WI38 (cell line): Measurements from ENCODE around the gene ADPRH.

ENCODE experiments used
- H3K4me3 ChIP-seq: 2 replicates; pipeline ENCODE4 v1.5.1; 2011; ENCODE audit warnings: low read depth, mild to moderate bottlenecking, control low read depth, low read length
- TF ChIP-seq, protein P1 (sequence below): IDR thresholded peaks from 2 replicates; pipeline ENCODE4 v1.5.1; 2012; ENCODE audit warnings: low read depth, mild to moderate bottlenecking, control low read depth, low read length

The ADPRH gene

DNA sequence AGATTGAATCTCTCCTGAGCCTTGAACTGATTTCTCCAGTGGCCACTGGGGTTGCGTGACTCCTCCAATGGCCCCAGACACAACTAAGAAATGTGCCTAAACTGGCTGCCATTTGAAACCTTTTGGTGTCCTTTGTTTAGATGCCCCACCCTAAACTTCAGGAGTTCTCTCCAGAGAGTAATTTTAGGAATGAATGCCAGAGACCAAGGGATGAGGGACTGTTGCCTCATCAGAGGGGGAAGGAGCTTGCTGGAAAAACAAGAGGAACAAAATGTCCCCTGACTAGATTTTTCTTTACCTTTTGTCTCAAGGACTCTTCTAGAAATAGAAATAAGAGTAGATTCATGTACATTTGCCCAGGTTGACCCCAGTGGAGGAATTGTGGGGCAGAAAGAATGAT lies 8.1 kb upstream of the ADPRH start:
- TF ChIP-seq, protein P1, sequence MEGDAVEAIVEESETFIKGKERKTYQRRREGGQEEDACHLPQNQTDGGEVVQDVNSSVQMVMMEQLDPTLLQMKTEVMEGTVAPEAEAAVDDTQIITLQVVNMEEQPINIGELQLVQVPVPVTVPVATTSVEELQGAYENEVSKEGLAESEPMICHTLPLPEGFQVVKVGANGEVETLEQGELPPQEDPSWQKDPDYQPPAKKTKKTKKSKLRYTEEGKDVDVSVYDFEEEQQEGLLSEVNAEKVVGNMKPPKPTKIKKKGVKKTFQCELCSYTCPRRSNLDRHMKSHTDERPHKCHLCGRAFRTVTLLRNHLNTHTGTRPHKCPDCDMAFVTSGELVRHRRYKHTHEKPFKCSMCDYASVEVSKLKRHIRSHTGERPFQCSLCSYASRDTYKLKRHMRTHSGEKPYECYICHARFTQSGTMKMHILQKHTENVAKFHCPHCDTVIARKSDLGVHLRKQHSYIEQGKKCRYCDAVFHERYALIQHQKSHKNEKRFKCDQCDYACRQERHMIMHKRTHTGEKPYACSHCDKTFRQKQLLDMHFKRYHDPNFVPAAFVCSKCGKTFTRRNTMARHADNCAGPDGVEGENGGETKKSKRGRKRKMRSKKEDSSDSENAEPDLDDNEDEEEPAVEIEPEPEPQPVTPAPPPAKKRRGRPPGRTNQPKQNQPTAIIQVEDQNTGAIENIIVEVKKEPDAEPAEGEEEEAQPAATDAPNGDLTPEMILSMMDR, result no peak
- no peak overlapping the region for H3K4me3 ChIP-seq

DNA sequence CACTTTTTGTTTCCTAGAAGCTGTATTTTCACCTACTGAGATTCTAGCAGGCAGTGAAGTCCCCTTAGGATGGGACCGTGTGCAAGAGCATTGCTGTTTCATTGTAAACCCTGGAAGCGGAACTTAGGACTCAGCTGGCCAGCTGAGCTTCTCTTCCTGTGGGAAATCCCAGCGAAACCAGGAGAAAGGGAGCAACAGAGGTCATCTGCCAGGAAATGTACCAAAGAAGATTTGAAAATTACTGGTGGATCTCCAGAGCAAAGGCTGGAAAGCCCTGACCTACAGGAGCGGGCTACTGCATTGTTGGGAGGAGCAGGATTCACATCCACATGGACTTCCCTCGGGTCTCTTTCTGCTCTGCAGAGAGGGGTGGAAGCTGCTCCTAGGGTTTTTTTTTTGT lies 7.6 kb upstream of the ADPRH start:
- H3K4me3 ChIP-seq, result no peak overlapping the region
- TF ChIP-seq, protein P1, result no peak

DNA sequence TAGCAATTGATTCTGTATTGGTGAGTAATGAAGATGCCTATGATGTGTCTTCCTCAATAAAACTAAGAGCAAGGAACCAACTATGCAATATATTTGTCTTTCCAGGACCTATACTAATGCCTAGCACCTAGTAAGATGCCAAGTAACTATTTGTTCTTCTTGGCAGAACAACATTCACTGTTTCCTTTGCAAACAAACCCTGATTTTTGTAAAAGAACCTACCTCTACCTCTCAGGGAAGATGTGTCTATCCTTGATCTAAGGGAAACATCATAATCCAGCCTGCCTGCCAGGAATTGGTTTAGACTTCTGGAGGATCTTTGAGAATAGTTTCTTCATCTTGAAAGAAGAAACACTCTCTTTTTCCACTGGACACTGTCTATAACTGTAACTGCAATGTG lies 3.8 kb upstream of the ADPRH start:
- no peak overlapping the region for H3K4me3 ChIP-seq
- TF ChIP-seq, protein P1, result no peak

DNA sequence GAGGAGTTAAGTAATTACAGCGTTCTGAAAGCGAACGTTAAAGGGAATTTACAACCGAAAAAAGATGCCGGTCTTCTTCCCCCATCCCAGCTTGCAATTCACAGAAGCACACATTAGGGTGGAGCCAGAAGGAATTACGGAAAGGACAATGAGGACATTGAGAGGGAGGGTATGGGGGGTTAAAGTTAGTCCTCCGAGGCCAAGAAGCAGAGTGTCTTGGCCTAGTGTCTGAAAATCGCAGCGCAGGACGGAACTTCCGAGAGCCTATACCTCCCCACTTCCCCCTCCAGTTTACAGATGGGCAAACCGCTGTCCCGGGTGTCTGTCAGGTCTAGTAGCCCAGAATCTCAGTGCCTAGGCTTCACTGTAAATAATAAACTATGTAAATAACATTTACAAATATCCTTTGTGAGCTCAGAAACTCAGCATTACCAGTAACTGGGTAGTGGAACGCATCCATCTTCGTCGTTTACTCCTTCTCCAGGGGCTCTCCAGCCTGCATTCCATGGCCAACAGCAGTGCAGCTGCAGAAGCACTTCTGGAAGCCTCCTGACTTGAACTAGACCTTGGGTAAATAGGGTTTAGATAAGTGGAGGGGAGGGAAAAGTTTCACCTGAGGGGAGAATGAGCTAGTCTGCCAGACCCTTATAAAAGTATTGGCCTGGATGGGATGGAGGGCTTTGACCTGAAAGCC lies 922 bp downstream of the ADPRH start:
- TF ChIP-seq, protein P1, result no peak
- peak overlapping the region; percentile 48 for H3K4me3 ChIP-seq

DNA sequence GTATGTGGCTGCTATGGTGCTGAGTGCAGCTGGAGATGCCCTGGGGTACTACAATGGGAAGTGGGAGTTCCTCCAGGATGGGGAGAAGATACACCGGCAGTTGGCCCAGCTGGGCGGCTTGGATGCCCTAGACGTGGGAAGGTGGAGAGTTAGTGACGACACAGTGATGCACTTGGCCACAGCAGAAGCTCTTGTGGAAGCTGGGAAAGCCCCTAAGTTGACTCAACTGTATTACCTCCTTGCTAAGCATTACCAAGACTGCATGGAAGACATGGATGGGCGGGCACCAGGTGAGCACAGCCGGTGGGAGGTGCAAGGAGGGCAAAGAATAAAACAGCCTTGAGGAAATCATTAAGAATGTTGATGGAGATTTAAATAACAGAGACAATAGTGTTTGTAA lies 2.9 kb downstream of the ADPRH start:
- TF ChIP-seq, protein P1, result no peak
- no peak overlapping the region for H3K4me3 ChIP-seq

DNA sequence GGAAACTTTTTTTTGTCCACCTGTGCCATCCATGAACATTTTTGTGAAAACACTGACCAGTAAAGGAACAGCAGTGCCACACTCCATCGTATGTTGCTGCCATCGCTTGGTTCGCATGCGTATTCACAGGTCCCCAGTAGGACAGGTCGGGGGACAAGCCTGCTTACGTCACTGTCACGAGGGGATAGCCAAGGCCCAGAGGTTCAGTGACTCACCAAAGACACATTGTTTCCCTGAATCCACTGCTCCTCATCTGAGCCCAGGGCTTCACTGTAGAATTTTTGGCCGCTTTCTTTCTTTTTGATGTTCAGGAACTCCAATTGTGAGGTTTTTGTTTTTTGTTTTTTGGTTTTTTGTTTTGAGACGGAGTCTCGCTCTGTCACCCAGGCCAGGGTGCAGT lies 5.9 kb downstream of the ADPRH start:
- TF ChIP-seq, protein P1, result no peak
- H3K4me3 ChIP-seq, result no peak overlapping the region

DNA sequence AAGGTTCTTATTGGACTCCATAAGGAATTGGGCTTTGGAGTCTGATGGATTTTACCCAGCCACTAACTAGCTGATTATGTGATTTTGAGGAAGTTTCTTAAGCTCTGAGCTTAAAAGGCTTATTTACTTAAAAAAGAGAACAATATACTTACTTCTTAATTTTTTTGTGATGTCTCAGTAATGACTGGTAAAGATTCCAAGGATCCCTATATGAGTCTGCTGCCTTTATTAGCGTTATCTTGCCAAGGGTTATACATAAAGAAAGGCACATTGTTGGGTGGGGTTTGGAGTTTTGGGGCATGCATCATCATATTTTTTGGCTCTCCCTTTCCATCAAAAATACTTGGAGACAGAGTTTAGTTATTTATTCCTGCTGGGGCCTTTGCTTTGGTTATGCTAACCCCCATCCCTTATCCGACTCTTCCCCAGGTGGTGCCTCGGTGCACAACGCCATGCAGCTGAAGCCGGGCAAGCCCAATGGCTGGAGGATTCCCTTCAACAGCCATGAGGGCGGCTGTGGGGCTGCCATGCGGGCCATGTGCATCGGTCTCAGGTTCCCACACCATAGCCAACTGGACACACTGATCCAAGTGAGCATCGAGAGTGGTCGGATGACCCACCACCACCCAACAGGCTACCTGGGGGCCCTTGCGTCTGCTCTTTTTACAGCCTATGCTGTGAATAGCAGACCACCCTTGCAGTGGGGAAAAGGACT lies 6.7 kb downstream of the ADPRH start:
- TF ChIP-seq, protein P1, result no peak
- no peak overlapping the region for H3K4me3 ChIP-seq
